Fibroblast of the aortic adventitia (primary cell): Measurements from ENCODE around the gene YBX1. TPM values are rescaled to one million over a fixed set of nuclear protein-coding genes. Genes with fewer than 3 reads are reported as not detected.

ENCODE experiments used
- DNase-seq: peaks from one replicate; pipeline ENCODE4 v3.0.0-alpha.2; 2010; ENCODE audit warnings: low read depth
- H3K4me3 ChIP-seq: 2 replicates; pipeline ENCODE4 v1.5.1; 2011; ENCODE audit warnings: low read depth, mild to moderate bottlenecking, control low read depth, low read length, moderate library complexity
- total RNA-seq: library from RNA; depleted of rRNA; stranded (reverse); fragments of >200 nt; gene quantifications from 2 replicates; pipeline ENCODE4 v1.2.3, GENCODE V29; 2012; ENCODE audit warnings: low replicate concordance
- TF ChIP-seq, protein P1 (sequence below): IDR thresholded peaks from 2 replicates; pipeline ENCODE4 v1.5.1; 2011; ENCODE audit warnings: mild to moderate bottlenecking, low read length, control low read depth, inconsistent platforms; ENCODE audit not compliant: insufficient read depth

Gene YBX1
- total RNA-seq: 449 and 792 TPM in 2 replicates

DNA sequence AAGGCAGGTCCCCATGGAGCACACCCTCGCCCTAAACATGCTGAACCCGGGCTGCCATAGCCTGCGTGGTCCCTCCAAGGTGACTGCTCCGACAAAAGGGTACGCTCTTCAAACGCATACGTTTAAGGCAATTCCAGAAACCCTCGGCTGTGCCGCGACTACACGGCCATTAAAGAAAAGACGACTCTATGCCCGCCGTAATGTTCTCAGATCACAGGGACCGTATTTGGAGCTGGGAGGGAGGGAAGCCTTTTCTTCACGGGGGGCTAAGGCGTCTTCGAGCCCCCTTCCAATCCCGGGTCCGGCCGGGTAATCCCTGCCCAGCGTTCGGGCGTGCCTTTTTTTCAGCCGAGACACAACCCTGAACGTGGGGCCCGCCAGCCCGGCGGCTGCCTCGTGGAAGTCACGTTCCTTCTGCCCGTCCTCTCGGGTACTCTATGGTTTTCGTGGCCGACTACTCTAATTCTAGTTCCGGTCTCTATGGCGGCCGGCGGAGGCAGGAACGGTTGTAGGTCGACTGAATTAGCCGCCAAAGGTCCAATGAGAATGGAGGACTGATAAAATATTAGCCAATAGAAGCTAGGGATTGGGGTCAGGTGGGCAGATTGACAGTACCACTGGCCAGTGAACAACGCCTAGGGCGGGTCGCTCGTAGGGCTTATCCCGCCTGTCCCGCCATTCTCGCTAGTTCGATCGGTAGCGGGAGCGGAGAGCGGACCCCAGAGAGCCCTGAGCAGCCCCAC, at the start of gene YBX1:
Gene YBX1 (plus strand): TSS at position 678 of the 743 bp plus-strand sequence. CDS start 148 bp downstream, outside the sequence.
- TF ChIP-seq, protein P1, sequence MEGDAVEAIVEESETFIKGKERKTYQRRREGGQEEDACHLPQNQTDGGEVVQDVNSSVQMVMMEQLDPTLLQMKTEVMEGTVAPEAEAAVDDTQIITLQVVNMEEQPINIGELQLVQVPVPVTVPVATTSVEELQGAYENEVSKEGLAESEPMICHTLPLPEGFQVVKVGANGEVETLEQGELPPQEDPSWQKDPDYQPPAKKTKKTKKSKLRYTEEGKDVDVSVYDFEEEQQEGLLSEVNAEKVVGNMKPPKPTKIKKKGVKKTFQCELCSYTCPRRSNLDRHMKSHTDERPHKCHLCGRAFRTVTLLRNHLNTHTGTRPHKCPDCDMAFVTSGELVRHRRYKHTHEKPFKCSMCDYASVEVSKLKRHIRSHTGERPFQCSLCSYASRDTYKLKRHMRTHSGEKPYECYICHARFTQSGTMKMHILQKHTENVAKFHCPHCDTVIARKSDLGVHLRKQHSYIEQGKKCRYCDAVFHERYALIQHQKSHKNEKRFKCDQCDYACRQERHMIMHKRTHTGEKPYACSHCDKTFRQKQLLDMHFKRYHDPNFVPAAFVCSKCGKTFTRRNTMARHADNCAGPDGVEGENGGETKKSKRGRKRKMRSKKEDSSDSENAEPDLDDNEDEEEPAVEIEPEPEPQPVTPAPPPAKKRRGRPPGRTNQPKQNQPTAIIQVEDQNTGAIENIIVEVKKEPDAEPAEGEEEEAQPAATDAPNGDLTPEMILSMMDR: no peak
- peak within 1 kb of the TSS; percentile 87 for H3K4me3 ChIP-seq
- peak; percentile 99 for DNase-seq

DNA sequence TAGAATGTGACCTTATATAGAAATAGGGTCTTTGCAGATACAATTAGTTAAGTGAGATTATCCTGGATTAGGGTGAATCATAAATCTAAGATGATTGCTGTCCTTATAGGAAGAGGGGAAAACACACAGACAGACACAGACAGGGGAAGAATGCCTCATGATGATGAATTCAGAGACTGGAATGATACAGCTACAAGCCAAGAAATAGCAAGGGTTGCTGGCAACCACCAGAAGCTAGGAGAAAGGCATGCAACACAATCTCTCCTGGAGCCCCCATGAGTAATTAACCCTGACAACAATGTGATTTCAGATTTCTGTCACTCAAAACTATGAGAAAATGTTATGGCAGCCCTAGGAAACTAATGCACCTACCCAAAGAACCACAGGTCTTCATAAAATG, 43.1 kb upstream of the YBX1 start:
- TF ChIP-seq, protein P1: no peak

DNA sequence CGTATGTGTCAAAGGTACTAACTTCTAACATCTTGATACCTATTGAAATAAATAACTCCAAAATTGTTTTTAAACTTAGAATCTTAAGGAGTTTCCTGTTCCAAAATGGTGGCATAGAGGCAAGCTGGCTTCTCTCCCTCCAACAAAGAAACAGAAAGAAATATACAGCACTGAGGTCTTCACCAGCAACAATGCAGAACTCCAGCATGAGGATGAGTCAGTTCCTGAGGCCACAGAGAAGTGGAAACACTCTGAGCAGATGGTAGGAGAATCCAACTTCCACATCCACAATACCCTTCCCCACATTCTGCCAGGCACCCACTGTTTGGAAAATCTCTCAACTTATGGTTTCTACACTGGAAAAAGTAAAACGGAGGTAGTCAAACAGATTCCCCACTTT, 36.2 kb upstream of the YBX1 start:
- H3K4me3 ChIP-seq: no peak overlapping the region
- DNase-seq: peak; percentile 2
- TF ChIP-seq, protein P1: no peak

More for the DNA sequence above, 43.1 kb upstream of the YBX1 start:
- H3K4me3 ChIP-seq: no peak overlapping the region
- peak; percentile 18 for DNase-seq

DNA sequence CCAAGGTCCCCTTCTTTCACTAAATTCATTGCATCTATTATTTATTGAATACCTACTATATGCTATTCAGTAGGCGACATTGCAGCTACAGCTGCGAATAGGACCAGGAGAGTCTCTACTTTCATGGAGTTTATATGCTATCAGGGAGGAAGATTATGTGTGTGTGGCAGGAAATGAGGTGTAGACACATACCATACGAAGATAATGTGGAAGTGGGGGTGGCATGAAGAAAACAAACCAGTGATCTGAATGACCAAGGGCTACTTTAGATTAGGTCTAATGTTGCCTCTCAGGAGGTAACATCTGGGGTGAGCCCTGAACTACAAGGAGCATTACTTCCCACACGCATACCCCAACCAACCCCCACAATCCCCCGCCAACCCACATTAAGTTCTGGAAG, 25.0 kb upstream of the YBX1 start:
- TF ChIP-seq, protein P1: no peak
- DNase-seq: no peak
- H3K4me3 ChIP-seq: no peak overlapping the region

DNA sequence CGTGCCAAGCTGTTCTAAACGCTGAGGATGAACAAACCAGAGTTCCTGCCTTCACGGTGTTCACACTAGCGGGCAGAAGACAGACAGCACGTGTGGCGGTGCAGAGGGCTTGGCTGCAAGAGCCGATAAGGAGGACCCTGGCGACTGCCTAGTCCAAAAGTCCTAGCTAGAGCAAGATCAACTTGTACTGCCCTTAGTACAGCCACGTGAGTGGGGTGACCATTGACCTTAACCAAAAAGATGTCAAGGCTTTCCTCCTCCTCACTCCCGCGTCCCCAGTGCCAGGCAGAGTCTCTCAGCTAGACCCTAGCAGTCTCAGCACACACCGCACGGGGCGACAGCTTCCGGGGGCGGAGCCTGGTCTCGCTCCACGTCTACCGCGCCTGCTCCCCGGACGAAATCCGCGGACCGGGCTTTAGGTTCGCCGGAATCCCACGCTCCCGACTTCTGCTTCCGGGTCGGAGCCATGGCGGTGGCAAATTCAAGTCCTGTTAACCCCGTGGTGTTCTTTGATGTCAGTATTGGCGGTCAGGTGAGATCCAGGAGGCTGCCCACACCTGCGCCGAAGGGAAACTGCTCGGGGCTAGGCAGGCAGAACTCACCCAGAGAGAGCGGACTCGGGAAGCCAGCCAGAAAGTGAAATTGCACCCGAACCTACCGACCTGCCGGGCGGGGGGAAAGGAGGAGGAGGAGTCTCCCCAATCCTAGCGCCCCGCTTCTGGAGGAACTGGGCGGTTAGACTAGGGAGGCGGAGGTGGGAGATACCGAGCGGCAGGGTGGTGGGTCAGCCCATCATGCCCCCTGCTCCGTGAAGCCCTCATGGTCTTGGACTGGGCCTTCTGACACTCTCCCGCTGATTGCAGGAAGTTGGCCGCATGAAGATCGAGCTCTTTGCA, 24.0 kb upstream of the YBX1 start, which contains the start of gene PPIH:
Gene PPIH (plus strand): TSS at position 443 of the 896 bp plus-strand sequence. CDS start 24 bp downstream, at position 467.
- TF ChIP-seq, protein P1: peak; percentile 42
- peak; percentile 86 for DNase-seq
- H3K4me3 ChIP-seq: peak within 1 kb of the TSS; percentile 93

DNA sequence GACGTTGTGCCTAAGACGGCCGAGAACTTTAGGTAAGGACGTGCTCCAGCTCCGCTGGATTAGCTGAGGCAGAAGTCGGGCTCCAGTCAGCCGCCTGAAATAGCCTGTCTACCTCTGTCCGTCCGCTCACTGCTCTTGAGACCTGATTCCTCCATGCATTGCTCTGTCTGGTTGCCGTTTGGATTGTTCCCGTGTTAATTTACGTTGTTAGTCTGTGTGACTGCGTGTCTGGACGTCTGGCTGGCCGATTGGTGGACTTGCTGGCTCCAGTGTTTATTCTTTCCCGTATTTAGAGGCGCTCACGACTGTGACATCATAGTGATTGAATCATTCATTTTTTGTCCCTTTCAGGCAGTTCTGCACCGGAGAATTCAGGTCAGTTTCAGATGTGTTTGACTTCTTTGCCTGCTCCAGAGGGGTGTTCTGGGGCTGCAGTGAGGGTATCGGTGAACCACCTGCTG, 23.3 kb upstream of the YBX1 start:
- DNase-seq: peak; percentile 7
- TF ChIP-seq, protein P1: no peak

More for the DNA sequence above, 23.3 kb upstream of the YBX1 start:
- peak overlapping the region; percentile 93 for H3K4me3 ChIP-seq
